OCI-LY3 (cell line): Measurements from ENCODE around the gene SPINT2.

ENCODE experiments used
- EZH2phosphoT487 ChIP-seq: fragments of 200-600 bp; shearing (Covaris generic); IDR thresholded peaks from 2 replicates; pipeline ENCODE4 v1.6.1; 2018; ENCODE audit warnings: antibody characterized with exemption, mixed run types, low read depth
- TF ChIP-seq, protein P1 (sequence below): fragments of 200-600, 300-600 bp; sonication (generic); IDR thresholded peaks from 2 replicates; pipeline ENCODE4 v1.5.1; 2014; ENCODE audit warnings: antibody characterized with exemption, low read length, low read depth

GRCh38 chr19:38277969-38278680, 13.8 kb downstream of the SPINT2 start:
- TF ChIP-seq, protein P1, sequence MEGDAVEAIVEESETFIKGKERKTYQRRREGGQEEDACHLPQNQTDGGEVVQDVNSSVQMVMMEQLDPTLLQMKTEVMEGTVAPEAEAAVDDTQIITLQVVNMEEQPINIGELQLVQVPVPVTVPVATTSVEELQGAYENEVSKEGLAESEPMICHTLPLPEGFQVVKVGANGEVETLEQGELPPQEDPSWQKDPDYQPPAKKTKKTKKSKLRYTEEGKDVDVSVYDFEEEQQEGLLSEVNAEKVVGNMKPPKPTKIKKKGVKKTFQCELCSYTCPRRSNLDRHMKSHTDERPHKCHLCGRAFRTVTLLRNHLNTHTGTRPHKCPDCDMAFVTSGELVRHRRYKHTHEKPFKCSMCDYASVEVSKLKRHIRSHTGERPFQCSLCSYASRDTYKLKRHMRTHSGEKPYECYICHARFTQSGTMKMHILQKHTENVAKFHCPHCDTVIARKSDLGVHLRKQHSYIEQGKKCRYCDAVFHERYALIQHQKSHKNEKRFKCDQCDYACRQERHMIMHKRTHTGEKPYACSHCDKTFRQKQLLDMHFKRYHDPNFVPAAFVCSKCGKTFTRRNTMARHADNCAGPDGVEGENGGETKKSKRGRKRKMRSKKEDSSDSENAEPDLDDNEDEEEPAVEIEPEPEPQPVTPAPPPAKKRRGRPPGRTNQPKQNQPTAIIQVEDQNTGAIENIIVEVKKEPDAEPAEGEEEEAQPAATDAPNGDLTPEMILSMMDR = no peak
- TF ChIP-seq EZH2phosphoT487 = no peak
